ENCODE measurements around the gene TRPM4. TPM values are rescaled to one million over a fixed set of nuclear protein-coding genes. Genes with fewer than 3 reads are reported as not detected.

The TRPM4 gene
- total and polyA plus RNA-seq, 10 of the 15 experiments (the other 5 are each of a cell fraction or from before 2014, with no cell fraction given) = 0.10 to 0.64 (median 0.15) TPM; not detected in 7

DNA sequence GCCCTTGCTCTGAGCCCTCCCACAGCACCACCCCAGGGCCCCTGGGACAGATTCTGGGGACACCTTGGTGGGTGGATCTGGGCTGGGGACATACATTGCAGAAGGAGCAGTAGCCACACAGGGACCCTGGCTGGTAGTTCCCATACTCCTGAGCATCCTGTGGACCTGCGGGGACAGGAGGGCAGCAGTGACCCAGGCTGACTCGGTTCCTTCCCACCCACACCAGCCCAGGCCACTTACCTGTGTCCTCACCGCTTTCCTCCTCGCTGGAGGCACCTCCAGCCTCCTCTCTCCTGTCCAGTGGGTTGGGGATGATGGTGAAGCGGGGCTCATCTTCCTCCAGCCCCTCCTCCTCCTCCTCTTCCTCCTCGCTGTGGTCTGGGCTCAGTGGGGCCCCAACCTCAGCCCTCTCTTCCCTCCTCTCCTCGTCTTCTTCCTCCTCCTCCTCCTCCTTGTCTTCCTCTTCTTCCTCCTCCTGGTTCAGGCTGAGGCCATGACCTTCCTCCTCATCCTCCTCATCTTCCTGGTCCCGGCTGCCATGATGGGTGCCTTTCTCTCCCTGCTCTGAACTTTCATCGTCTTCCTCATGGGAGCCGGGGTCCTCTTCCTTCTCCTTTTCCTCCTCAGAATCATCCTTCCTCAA is 4.3 kb upstream of the TRPM4 start (continued):
- TF ChIP-seq, protein P1, sequence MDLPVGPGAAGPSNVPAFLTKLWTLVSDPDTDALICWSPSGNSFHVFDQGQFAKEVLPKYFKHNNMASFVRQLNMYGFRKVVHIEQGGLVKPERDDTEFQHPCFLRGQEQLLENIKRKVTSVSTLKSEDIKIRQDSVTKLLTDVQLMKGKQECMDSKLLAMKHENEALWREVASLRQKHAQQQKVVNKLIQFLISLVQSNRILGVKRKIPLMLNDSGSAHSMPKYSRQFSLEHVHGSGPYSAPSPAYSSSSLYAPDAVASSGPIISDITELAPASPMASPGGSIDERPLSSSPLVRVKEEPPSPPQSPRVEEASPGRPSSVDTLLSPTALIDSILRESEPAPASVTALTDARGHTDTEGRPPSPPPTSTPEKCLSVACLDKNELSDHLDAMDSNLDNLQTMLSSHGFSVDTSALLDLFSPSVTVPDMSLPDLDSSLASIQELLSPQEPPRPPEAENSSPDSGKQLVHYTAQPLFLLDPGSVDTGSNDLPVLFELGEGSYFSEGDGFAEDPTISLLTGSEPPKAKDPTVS (IDR thresholded peaks at IDR 0.05; ENCODE audit: low read depth, low read length) = no peak
- TF ChIP-seq PAX8 (IDR thresholded peaks at IDR 0.05) (no peak), POLR2AphosphoS5 (IDR thresholded peaks at IDR 0.05; ENCODE audit: low read length) (no peak), ESRRA (IDR thresholded peaks at IDR 0.05; ENCODE audit: low read length) (no peak), TARDBP (IDR thresholded peaks at IDR 0.05; ENCODE audit: borderline replicate concordance) (no peak)
- TF ChIP-seq, protein P2, sequence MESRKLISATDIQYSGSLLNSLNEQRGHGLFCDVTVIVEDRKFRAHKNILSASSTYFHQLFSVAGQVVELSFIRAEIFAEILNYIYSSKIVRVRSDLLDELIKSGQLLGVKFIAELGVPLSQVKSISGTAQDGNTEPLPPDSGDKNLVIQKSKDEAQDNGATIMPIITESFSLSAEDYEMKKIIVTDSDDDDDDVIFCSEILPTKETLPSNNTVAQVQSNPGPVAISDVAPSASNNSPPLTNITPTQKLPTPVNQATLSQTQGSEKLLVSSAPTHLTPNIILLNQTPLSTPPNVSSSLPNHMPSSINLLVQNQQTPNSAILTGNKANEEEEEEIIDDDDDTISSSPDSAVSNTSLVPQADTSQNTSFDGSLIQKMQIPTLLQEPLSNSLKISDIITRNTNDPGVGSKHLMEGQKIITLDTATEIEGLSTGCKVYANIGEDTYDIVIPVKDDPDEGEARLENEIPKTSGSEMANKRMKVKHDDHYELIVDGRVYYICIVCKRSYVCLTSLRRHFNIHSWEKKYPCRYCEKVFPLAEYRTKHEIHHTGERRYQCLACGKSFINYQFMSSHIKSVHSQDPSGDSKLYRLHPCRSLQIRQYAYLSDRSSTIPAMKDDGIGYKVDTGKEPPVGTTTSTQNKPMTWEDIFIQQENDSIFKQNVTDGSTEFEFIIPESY (IDR thresholded peaks at IDR 0.05) = no peak

DNA sequence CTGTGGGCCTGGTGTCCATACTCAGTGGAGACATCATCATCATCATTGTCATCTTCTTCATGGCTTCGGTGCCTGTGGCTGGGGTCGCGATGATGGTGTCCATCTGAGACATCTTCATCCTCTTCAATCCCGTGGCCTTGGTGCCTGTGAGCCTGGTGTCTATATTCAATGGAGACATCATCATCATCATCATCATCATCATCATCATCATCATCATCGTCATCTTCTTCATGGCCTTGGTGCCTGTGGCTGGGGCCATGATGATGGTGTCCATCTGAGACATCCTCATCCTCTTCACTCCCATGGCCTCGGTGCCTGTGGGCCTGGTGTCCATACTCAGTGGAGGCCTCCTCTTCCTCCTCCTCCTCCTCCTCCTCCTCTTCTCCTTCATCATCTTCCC is 3.3 kb upstream of the TRPM4 start:
- in situ Hi-C loops (cut with MboI) = no loop called here
- no peak overlapping the region for H3K27ac ChIP-seq (ENCODE audit: control insufficient read depth, insufficient read depth)
- RAD21 ChIA-PET (ENCODE audit: unreplicated experiment) = no interaction called here
- DNase-seq (ENCODE audit: low read depth, low spot score) = no peak
- no peak overlapping the region for H3K4me2 ChIP-seq (ENCODE audit: control insufficient read depth, insufficient read depth)
- no peaks in the 10 kb centered on the region for H3K36me3 ChIP-seq (ENCODE audit: control insufficient read depth in 2 of 2, insufficient read depth in 2 of 2, low read length in 1 of 2)
- H3K9me3 ChIP-seq (replicated peaks; ENCODE audit: control insufficient read depth, insufficient read depth, low read length) = peaks cover 4% of the 10 kb centered on the region; the same call in 2 of the 3 replicates
- H3K27me3 ChIP-seq (replicated peaks in 1 of 2; ENCODE audit: control insufficient read depth in 2 of 2, insufficient read depth in 2 of 2, low read length in 1 of 2) = peaks cover 2 to 23% of the 10 kb centered on the region in 2 experiments
- intact Hi-C loops (cut with micrococcal nuclease; ENCODE audit: unreplicated experiment) = no loop called here
- TF ChIP-seq KAT2A (conservative IDR thresholded peaks at IDR 0.05; ENCODE audit: control insufficient read depth, low read depth, low read length) (no peak), DPF2 (IDR thresholded peaks at IDR 0.05) (no peak)
- 57% methylated on average over 6 of the region's 6 CpGs for WGBS (ENCODE audit: insufficient coverage, insufficient replicate concordance, low lambda C conversion rate, missing lambda C conversion rate)
- no TSS peak for BruUV-seq (replicated peaks)
- POLR2A ChIA-PET = no interaction called here
- no peak overlapping the region for H2AFZ ChIP-seq (ENCODE audit: control insufficient read depth, low read depth, low read length)
- FAIRE-seq = no peak
- no peak for ATAC-seq
- H3K4me3 ChIP-seq = no peak overlapping the region
- CTCF ChIA-PET = no interaction called here
- H3K79me2 ChIP-seq (ENCODE audit: control insufficient read depth, insufficient read depth, low read length) = no peaks in the 10 kb centered on the region
- peaks cover 10% of the 10 kb centered on the region for H3K4me1 ChIP-seq (ENCODE audit: control insufficient read depth, insufficient read depth, low read length)
- H4K20me1 ChIP-seq (ENCODE audit: control insufficient read depth, insufficient read depth) = no peaks in the 10 kb centered on the region
- SMC1A ChIA-PET (ENCODE audit: uncharacterized antibody, unreplicated experiment) = no interaction called here
- H3K9ac ChIP-seq (ENCODE audit: control insufficient read depth, insufficient read depth, low read length) = no peak overlapping the region
